GM13977 (cell line): ENCODE data around the gene ASB2.
A peak's percentile ranks its signal among the peaks of the same experiment; 100 is the strongest.

Experiments
- DNase-seq: peaks from one replicate; pipeline ENCODE4 v3.0.0; 2012; ENCODE audit warnings: low spot score
- CTCF ChIP-seq: IDR thresholded peaks from 2 replicates; pipeline ENCODE4 v1.5.1; 2012; ENCODE audit warnings: mild to moderate bottlenecking, control low read depth; ENCODE audit not compliant: insufficient read depth; ENCODE audit errors: extremely low read depth, missing control alignments
- in situ Hi-C: fragments of 300-500 bp; cut with MboI; formaldehyde crosslinking; loops from one replicate; pipeline ENCODE4 v1.12.0; 2022; ENCODE audit warnings: low sequenced_read_pairs, low pct_unique_long_range_greater_than_20kb, mixed read lengths, inconsistent platforms; ENCODE audit not compliant: unreplicated experiment

ASB2 gene

GRCh38 chr14:93956514-93957332 is 19.6 kb downstream of the ASB2 start:
- peak; percentile 41 for DNase-seq
- TF ChIP-seq CTCF: no peak
- in situ Hi-C loops: loop anchor here (25.0 kb wide), 1 partner anchor 1556 kb away; the partner anchor contains the start of gene SYNE3

- DNase-seq: no peak
- in situ Hi-C loops: loop anchor here (25.0 kb wide), 1 partner anchor 1556 kb away; the partner anchor contains the start of gene SYNE3
- TF ChIP-seq CTCF: no peak
Measured at GRCh38 chr14:93955850-93956481, 20.4 kb downstream of the ASB2 start.

GRCh38 chr14:93954900-93955849 is 21.2 kb downstream of the ASB2 start:
- TF ChIP-seq CTCF: no peak
- in situ Hi-C loops: loop anchor here (25.0 kb wide), 1 partner anchor 1557 kb away; the partner anchor contains the start of gene SYNE3
- DNase-seq: peak; percentile 60

GRCh38 chr14:93954516-93954830 is 21.9 kb downstream of the ASB2 start:
- no peak for TF ChIP-seq CTCF
- DNase-seq: no peak
- in situ Hi-C loops: loop anchor here (25.0 kb wide), 1 partner anchor 1558 kb away; the partner anchor contains the start of gene SYNE3

GRCh38 chr14:93953739-93954515 is 22.4 kb downstream of the ASB2 start:
- no peak for DNase-seq
- TF ChIP-seq CTCF: no peak
- in situ Hi-C loops: loop anchor here (25.0 kb wide), 1 partner anchor 1558 kb away; the partner anchor contains the start of gene SYNE3
